ENCODE data around the gene POFUT1.
"Not testable (repeated sequence)": the region's sequence is repeated elsewhere in the genome, so short reads cannot be mapped to it uniquely, and the experiment has no call there.

POFUT1 gene

DNA sequence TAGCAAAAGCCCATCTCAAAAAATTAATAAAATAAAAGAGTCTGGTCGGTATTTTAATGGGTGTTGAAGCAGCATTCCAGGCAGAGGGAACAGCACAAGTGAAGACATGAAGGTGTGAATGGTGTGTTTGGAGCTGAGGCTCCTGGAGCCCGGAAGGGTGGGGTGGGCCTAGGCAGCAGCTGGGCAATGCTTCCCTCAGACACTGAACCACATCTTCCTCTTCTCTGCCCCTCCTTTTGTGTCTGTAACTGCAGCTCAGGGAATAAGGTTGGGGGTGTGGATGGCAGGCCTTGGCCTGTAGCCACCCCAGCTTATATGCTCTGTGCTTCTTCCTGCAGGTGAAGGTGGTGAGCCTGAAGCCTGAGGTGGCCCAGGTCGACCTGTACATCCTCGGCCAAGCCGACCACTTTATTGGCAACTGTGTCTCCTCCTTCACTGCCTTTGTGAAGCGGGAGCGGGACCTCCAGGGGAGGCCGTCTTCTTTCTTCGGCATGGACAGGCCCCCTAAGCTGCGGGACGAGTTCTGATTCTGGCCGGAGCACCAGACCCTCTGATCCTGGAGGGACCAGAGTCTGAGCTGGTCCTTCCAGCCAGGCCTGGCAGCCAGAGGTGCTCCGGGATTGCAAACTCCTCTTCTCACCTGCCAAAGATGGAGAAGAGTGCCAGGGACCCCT lies 26.6 kb downstream of the POFUT1 start:
- no peak for DNase-seq (ENCODE audit: low read depth, low spot score)

DNA sequence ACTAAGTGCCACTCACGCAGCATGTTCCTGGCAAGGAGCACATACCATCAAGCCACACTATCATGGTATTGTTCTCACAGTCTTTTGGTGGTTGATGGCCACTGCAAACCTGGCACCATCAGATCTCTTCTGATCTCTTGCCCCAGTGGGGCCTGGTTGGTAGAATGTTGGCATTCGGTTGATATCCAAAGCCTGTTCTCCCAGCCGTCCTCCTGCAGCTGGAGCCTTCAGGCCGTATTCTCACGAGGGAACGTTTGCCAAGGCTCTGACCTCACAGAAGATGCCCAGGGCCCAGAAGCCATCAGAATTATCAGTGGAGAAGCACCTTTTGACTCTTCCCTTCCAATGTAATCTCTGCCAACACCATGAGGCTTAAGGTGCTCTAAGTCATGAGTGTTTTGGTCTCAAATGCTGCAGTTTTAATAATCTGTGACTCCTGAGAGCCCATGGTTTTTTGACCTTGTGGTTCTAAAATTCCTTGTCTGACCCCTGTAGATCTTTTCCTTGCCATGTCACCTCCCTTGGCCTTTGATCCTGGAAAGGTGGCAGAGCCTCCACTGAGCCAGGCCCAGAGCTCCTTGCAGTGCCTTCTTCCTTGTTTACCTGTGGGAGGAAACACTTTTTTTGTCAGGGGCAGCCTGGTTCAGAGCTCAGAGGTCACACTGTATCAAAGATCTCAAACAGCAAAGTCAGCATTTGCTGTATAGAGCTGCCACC lies 27.8 kb downstream of the POFUT1 start:
- no peak for DNase-seq (ENCODE audit: low read depth, low spot score)

DNA sequence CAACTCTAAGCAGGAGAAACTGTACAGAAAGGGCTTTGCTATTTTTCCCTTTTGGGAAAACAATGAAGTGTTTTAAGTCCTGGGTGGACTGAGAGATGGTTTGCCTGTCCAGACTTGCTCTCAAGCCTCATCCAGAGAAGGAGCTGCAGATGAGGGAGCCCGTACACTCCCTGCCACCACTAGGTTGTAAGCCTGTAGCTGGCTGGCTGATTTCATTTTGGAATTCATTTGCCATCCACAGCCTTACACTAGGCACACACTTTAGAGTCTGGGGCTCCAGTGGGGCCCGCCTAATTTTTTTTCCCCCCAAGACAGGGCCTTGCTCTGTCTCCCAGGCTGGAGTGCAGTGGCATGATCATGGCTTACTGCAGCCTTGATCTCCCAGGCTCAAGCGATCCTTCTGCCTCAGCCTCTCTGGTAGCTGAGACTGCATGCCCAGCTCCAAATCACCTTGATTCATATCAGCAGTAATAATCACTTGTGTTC lies 28.4 kb downstream of the POFUT1 start:
- no peak for DNase-seq (ENCODE audit: low read depth, low spot score)

DNA sequence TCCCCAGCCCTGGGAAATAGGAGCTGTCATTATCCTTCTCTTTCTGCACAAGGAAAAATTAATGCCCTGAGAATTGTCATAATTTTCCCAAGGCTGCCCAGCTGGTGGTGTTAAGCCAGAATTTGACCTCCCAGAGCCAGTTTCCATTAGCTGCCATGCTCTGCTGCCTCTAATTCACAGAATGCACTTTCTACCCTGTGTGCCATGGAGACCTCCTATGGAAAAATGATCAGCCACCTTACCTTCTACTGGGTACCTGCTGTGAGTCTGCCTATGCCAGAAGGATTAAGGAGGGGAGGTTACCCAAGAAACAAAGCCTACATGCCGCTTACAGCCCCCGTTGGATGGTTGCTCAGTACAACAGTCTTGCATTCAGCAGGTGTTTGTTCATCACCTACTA lies 29.1 kb downstream of the POFUT1 start:
- no peak for DNase-seq (ENCODE audit: low read depth, low spot score)

DNA sequence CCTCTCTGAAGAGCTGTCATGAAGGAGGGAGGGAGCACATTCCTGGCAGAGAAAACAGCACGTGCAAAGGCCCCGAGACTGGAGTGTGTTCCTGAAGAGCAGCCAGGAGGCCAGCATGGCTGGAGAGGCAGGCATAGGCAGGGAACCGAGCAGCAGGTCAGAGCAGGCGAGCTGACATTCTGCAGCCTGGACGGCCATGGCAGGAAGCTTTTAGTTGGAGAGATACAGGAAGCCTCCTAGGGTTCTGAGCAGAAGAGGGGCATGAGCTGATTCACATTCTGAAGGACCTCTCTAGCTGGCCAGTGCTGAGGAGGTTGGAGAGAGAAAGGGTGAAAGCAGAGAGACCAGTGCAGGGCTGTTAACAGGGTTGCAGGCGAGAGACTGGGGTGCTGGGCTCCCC lies 29.7 kb downstream of the POFUT1 start:
- DNase-seq (ENCODE audit: low read depth, low spot score), result no peak

DNA sequence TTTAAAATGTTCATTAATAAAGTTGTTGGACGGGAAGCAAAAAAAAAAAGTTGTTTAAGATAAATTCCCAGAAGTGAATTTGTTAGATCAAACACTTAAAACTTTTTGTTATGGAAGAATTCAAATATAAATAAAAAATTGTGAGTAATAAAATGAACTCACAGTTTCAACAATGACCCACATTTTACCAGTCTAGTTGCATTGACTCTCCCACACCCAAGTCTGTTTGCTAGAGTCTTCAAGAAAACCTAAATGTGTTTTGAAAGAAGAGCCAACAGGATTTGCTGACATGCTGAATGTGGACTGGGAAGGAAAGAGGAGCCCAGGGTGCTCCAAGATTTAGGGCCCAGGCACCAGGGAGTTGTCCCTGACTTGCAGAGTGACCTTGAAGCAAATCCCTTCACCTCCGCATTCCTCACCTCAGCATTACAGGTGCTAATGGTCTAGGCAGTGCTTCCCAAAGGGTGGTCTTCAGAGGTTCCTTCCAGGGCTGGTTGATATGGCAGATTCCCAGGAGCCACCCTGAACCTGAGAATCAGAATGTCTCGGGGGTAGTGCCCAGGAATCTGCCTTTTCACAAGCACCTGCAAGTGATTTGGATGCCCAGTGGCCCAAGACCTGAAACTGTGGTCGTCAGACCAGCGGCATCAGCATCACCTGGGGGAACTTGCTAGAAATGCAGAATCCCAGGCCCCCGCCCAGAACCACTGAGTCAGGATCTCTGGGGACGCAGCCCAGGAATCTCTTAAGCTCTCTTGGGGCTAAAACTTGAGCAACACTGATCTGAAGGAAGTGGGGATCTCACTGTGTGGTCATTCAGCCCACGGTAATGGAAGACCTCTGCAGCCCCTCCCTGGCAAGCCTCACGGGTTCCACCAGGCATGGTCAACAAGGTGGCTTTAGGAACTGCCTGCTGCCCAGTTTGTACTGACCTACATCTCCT lies 31.1 kb downstream of the POFUT1 start:
- DNase-seq (ENCODE audit: low read depth, low spot score), result no peak

DNA sequence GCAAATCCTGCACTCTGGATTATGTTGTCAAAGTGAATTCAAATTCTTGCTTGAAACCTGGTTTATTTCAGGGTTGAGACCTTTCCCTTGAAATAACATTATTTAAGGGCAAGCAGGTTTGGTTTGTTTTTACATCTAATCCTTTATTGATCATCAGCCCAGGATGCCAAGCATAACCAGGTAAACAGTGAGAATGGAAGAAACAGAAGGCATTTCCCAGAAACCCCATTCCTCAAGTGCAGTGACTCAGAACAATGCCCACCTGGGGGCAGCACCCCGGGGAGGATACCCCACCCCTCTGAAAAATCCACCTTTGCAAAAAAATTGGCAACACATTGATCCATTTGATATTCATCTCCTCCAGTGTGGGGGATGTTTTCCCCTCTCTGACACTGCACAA lies 32.5 kb downstream of the POFUT1 start:
- no peak for DNase-seq (ENCODE audit: low read depth, low spot score)

DNA sequence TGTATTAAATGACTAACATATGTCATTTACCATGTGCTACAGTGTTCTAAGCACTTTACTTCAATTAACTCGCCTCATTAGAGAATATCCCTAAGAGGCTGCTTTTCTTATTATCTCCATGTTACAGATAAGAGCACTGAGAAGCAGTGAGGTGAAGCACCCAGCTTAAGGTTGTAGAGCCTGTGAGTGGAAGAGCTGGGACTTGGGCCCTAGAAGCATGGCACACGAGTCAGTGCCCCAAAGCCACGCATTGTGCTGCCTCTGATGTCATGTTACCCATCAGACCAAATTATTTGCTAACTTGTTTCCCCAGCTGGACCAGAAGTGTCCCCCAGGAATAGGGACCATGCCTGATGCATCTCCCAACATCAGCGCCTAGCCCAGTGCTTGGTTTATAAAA lies 34.1 kb downstream of the POFUT1 start:
- no peak for DNase-seq (ENCODE audit: low read depth, low spot score)

DNA sequence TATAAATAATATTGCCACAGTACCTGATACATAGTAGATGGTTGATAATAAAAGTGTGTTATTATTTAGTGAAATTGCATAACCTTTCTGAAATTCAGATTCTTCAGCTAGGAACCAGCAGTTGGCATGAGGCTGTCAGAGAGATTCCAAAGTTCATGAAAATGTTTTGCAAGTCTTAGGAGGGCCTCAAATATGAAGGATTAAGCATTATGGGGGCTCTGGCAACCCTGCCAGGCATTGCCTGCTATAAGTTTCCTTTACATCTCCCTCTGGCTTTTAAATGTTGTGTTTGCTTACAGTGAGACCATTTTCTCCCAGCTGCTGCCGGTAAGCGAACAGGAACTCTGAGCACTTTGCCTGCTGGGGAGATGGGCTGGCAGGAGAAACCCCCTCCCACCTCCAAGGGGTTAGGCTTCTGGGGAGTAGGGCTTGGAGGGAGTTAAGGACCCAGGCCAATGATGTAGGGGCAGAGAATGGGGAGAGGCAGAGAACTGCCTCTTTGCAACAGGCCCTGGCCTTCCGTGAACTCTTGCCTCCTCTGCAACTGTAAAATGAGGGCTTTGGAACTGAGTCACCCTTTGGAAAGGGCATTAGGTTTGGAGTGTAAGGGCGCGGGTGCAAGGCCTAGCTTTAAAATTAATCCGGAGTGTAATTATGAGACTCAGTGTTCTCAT lies 36.6 kb downstream of the POFUT1 start:
- DNase-seq (ENCODE audit: low read depth, low spot score), result no peak

DNA sequence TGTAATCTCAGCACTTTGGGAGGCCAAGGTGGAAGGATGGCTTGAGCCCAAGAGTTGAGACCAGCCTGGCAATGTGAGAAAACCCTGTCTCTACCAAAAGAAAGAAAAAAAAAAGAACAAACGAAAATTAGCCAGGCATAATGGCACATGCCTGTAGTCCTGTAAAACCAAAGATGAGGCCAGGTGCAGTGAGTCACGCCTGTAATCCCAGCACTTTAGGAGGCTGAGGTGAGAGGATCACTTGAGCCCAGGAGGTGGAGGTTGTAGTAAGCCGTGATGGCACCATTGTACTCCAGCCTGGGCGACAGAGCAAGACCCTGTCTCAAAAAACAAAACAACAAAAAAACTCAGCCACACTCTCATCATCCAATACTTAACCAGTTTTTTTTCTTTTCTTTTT lies 37.3 kb downstream of the POFUT1 start:
- no peak for DNase-seq (ENCODE audit: low read depth, low spot score)

DNA sequence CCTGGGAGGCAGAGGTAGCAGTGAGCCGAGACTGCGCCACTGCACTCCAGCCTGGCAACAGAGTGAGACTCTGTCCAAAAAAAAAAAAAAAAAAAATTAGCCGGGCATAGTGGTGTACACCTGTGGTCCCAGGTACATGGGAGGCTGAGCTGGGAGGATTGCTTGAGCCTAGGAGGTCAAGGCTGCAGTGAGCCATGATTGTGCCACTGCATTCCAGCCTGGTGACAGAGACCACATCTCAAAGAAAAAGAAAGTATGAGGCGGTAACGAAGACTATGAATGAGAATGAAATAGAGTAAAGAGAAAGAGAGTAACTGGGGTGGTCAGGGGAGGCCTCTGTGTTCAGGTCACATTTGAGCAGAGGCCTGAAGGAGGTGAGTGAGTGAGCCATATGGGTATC lies 38.5 kb downstream of the POFUT1 start:
- DNase-seq (ENCODE audit: low read depth, low spot score), result not testable (repeated sequence)

DNA sequence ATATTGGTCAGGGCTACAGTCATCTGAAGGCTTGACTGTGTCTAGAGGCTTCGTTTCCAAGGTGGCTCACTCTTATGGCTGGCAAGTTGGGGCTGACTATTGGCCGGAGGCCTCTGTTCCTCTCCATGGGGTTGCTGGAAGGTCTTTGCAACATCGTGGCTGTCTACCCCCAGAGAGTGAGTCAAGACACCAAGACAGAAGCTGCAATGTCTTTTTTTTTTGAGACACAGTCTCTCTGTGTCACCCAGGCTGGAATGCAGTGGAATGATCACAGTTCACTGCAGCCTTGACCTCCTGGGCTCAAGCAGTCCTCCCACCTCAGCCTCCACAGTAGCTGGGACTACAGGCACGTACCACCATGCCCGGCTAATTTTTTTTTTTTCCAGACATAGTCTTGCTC lies 40.4 kb downstream of the POFUT1 start:
- no peak for DNase-seq (ENCODE audit: low read depth, low spot score)

DNA sequence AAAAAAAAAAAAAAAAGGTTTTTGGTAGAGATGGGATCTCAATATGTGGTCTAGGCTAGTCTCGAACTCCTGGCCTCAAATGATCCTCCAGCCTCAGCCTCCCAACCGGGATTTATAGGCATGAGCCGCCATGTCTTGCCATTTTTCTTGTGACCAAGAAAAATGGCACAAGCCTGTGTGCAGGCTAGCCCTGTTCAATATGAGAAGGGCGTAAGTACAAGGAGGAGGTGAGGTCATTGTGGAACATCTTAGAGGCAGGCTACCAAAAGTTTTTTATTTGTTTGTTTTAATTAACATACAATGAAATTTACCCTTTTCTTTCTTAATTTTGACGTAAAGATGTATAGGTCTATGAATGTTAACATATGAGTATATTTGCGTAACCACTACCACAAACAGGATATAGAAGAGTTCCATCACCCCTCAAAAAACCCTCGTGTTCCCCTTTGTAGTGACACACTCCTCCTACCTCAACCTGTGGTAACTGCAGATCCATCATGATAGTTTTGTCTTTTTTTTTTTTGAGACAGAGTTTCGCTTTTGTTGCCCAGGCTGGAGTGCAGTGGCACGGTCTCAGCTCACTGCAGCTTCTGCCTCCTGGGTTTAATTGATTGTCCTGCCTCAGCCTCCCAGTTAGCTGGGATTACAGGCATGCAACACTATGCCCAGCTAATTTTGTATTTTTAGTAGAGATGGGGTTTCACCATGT lies 41.5 kb downstream of the POFUT1 start:
- no peak for DNase-seq (ENCODE audit: low read depth, low spot score)

DNA sequence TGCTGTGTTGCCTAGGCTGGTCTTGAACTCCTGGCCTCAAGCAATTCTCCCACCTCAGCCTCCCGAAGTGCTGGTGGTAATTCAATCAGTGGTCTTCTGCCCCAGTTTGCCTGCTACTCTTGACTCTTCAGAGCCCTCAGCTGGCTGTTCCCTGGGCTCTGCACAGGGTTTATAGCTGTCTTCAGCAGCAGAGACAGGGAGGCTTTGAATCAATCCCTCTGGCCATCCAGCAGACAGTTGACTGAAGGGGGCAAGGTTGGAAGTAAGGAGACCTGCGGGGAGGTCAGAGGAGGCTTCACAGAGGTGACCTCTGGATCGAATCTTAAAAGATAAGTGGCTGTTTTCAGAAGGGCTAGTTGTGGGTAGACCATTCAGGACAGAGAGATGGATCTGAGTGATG lies 43.8 kb downstream of the POFUT1 start:
- DNase-seq (ENCODE audit: low read depth, low spot score), result no peak

DNA sequence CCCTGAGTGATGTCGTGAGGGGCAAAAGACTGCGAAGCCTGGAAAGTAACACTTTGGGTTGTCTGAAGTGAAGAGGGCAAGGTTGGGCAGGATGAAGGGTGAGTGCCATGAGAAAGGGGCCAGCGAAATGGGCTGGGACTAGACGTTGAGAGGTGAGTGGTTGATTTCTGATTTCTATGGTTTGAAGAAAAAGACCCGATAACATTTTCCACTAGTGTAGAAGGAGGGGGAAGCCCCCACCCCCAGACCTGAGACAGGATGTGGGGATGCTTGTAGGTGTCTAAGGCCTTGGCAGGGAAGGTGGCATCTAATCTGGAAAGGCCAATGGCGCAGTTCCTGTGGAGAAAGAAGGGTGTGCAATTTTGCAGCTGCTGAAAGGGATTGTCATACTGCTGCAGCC lies 44.5 kb downstream of the POFUT1 start:
- DNase-seq (ENCODE audit: low read depth, low spot score), result no peak

DNA sequence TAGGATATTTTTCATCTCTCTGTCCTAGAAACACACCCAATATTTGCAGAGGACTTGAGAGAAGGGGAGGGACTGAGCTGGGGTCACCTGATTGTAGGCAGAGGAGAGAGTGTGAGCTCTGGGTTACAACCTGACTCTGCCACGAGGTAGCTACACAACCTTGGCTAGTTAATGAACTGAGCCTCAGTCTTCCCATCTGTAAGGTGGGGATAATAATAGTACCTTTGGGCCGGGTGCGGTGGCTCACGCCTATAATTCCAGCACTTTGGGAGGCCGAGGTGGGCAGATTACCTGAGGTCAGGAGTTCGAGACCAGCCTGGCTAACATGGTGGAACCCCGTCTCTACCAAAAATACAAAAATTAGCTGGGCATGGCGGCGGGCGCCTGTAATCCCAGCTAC lies 53.3 kb downstream of the POFUT1 start:
- DNase-seq (ENCODE audit: low read depth, low spot score), result not testable (repeated sequence)

DNA sequence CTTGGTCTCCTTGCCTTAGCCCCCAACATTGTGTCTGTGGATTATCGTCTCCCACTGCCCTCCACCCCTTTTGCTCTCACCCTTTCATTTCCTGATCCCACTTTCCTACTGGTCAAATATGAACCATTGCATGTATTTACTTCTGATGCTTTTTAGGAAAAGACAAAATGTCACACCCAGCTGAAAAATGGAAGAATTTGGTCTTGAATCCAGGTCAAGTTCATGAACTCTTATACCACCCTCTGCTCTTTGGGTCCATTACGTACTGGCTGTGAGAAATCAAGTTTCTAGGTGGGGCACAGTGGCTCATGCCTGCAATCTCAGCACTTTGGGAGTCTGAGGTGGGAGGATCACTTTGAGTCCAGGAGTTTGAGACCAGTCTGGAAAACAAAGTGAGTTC lies 54.0 kb downstream of the POFUT1 start:
- DNase-seq (ENCODE audit: low read depth, low spot score), result no peak

DNA sequence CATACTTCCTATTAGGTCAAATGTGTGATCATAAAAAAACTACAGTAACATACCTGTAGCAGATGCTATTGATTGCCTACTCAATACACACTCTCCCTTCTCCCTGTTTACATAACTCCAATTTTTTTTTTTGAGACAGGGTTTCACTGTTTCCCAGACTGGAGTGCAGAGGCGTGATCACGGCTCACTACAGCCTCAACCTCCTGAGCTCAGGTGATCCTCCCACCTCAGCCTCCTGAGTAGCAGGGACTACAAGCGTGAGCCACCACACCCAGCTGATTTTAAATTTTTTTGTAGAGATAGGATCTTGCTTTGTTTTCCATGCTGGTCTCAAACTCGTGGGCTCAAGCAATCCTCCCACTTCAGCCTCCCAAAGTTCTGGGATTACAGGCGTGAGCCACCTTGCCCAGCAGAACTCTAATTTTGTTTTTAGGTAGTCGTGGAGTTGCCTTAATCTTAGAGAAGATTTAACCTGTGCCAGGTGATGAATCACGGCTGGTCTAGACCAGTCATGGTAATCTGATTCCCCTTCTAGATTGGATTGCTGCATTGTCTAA lies 55.8 kb downstream of the POFUT1 start:
- no peak for DNase-seq (ENCODE audit: low read depth, low spot score)

DNA sequence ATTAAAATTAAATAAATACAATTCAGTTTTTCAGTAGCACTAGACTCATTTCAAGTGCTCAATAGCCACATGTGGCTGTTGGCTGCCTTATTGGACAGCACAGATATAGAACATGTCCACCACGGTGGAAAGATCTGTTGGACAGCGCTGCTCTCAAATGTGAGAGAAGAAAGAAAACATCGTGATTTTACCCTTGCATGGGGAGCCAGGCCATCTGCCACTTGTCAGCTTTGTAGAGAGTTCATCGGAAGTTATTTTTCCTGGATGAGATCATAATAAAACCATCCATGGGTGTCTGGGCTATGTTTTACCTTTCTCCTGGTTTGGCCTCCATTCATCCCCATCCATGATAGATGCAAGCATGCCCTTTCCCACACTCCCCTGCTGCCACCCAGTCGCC lies 63.9 kb downstream of the POFUT1 start:
- no peak for DNase-seq (ENCODE audit: low read depth, low spot score)

DNA sequence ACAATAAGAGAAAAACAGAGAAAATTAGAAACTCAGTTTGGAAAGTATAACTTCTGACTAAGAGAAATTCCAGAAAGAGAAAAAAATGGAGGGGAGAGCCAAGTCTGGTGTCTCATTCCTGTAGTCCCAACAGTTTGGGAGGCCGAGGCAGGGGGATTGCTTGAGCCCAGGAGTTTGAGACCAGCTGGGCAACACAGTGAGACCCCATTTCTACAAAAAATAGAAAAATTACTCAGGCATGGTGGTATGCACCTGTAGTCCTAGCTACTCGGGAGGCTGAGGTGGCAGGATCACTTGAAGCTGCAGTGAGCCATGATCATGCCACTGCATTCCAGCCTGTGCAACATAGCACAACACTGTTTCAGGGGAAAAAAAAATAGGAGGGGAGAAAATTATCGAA lies 66.7 kb downstream of the POFUT1 start:
- DNase-seq (ENCODE audit: low read depth, low spot score), result no peak

DNA sequence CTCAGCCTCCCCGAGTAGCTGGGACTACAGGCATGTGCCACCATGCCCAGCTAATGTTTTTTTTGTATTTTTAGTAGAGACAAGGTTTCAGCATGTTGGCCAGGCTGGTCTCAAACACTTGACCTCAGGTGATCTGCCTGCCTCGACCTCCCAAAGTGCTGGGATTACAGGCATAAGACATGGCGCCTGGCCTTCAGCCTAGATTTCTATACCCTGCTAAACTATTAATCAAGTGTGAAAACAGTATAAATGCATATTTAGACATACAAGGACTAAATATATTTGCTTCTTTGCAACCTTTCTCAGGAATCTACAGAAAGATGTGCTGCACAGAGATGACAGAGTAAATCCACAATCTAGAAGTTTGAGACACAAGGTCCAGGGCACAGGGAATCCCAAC lies 67.5 kb downstream of the POFUT1 start:
- DNase-seq (ENCODE audit: low read depth, low spot score), result not testable (repeated sequence)
